PC-3 (cell line): ENCODE data around the gene FBXO5.

ENCODE experiments used
- EZH2 ChIP-seq: fragments of 300-600 bp; sonication (generic); IDR thresholded peaks from one replicate; pipeline ENCODE4 v1.6.1; 2017; ENCODE audit warnings: antibody characterized with exemption, mild to moderate bottlenecking, low read length; ENCODE audit not compliant: unreplicated experiment
- TF ChIP-seq, protein P1 (sequence below): fragments of 300-600 bp; sonication (generic); conservative IDR thresholded peaks from 2 replicates; pipeline ENCODE4 v1.5.1; 2017; ENCODE audit warnings: antibody characterized with exemption, low read depth, mild to moderate bottlenecking, low read length

DNA sequence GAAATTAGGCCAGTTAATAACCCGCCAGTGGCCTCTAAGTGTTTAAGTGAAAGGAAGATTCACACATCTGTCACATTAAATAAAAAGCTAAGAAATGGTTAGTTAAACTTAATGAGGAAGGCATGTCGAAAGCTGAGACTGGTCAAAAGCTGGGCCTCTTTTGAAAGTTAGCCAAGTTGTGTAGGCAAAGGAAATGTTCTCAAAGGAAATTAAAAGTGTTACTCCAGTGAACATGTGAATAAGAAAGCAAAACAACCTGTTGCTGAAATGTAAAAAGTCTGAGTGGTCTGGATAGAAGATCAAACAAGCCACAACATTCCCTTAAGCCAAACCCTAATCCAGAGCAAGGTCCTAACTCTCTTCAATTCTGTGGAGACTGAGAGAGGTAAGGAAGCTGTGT is 30.6 kb upstream of the FBXO5 start:
- TF ChIP-seq, protein P1, sequence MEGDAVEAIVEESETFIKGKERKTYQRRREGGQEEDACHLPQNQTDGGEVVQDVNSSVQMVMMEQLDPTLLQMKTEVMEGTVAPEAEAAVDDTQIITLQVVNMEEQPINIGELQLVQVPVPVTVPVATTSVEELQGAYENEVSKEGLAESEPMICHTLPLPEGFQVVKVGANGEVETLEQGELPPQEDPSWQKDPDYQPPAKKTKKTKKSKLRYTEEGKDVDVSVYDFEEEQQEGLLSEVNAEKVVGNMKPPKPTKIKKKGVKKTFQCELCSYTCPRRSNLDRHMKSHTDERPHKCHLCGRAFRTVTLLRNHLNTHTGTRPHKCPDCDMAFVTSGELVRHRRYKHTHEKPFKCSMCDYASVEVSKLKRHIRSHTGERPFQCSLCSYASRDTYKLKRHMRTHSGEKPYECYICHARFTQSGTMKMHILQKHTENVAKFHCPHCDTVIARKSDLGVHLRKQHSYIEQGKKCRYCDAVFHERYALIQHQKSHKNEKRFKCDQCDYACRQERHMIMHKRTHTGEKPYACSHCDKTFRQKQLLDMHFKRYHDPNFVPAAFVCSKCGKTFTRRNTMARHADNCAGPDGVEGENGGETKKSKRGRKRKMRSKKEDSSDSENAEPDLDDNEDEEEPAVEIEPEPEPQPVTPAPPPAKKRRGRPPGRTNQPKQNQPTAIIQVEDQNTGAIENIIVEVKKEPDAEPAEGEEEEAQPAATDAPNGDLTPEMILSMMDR, result no peak
- no peak for TF ChIP-seq EZH2
